Choroid plexus epithelial cell (primary cell): Measurements from ENCODE around the gene NRIP1.

Source experiments
- DNase-seq: peaks from one replicate; pipeline ENCODE4 v3.0.0-alpha.2; 2010; ENCODE audit warnings: low read depth
- H3K4me3 ChIP-seq: 2 replicates; pipeline ENCODE4 v1.5.1; 2011; ENCODE audit warnings: low read depth, mild to moderate bottlenecking, control low read depth, low read length, moderate library complexity
- CTCF ChIP-seq: conservative IDR thresholded peaks from 2 replicates; pipeline ENCODE4 v1.5.1; 2011; ENCODE audit warnings: low read depth, mild to moderate bottlenecking, control low read depth, inconsistent platforms, low read length, moderate library complexity

The NRIP1 gene

GRCh38 chr21:15064576-15065391, at the start of gene NRIP1:
Gene NRIP1, minus strand, starts transcription at chr21:15065000. Its CDS starts 96,808 bp downstream, at chr21:14968192.
- TF ChIP-seq CTCF: no peak
- DNase-seq: peak; percentile 95
- H3K4me3 ChIP-seq: peak within 1 kb of the TSS; percentile 78

GRCh38 chr21:15112858-15113257, 48.1 kb upstream of the NRIP1 start:
- H3K4me3 ChIP-seq: no peak overlapping the region
- DNase-seq: no peak
- no peak for TF ChIP-seq CTCF

GRCh38 chr21:15108801-15109200, 44.0 kb upstream of the NRIP1 start:
- no peak for TF ChIP-seq CTCF
- no peak overlapping the region for H3K4me3 ChIP-seq
- DNase-seq: no peak

- no peak for TF ChIP-seq CTCF
- DNase-seq: no peak
- no peak overlapping the region for H3K4me3 ChIP-seq
These were observed 39.7 kb upstream of the NRIP1 start for GRCh38 chr21:15104470-15104869.

- no peak for TF ChIP-seq CTCF
- H3K4me3 ChIP-seq: no peak overlapping the region
- DNase-seq: no peak
These were observed 34.1 kb upstream of the NRIP1 start for GRCh38 chr21:15098908-15099307.

GRCh38 chr21:15098181-15098580, 33.4 kb upstream of the NRIP1 start:
- TF ChIP-seq CTCF: no peak
- DNase-seq: no peak
- no peak overlapping the region for H3K4me3 ChIP-seq

- no peak for TF ChIP-seq CTCF
- H3K4me3 ChIP-seq: no peak overlapping the region
- DNase-seq: no peak
These were observed 32.8 kb upstream of the NRIP1 start for GRCh38 chr21:15097580-15097979.
